K562 (cell line): ENCODE data around the gene S100A3. TPM values are rescaled to one million over a fixed set of nuclear protein-coding genes. Genes with fewer than 3 reads are reported as not detected.

Source experiments
- CBFA2T2 ChIP-seq: fragments of 450-650 bp; conservative IDR thresholded peaks from 2 replicates; pipeline ENCODE4 v1.6.1; 2017; ENCODE audit warnings: mild to moderate bottlenecking
- CHAMP1 ChIP-seq: fragments of 450-650 bp; IDR thresholded peaks from 2 replicates; pipeline ENCODE4 v1.6.1; 2016; ENCODE audit warnings: mild to moderate bottlenecking
- CTCFL ChIP-seq: IDR thresholded peaks from 2 replicates; pipeline ENCODE4 v1.6.1; 2011; ENCODE audit warnings: borderline replicate concordance, low read depth, mild to moderate bottlenecking, moderate library complexity, low read length; ENCODE audit not compliant: insufficient read depth, poor library complexity, severe bottlenecking
- E2F3 ChIP-seq: fragments of 250-450 bp; sonication (Bioruptor Pico); IDR thresholded peaks from 2 replicates; pipeline ENCODE4 v1.4.0; 2020; ENCODE audit warnings: mild to moderate bottlenecking
- ETS1 ChIP-seq: conservative IDR thresholded peaks from 2 replicates; pipeline ENCODE4 v1.6.1; 2011; ENCODE audit warnings: low read depth, mild to moderate bottlenecking, low read length; ENCODE audit not compliant: control insufficient read depth
- KDM5B ChIP-seq: fragments of 200-600 bp; sonication (generic); IDR thresholded peaks from 2 replicates; pipeline ENCODE4 v1.6.1; 2012; ENCODE audit warnings: low read depth, mild to moderate bottlenecking, moderate library complexity, low read length, control low read depth, inconsistent platforms; ENCODE audit not compliant: insufficient replicate concordance
- L3MBTL2 ChIP-seq: fragments of 450-650 bp; IDR thresholded peaks from 2 replicates; pipeline ENCODE4 v1.6.1; 2016; ENCODE audit warnings: mild to moderate bottlenecking, moderate library complexity
- MITF ChIP-seq: IDR thresholded peaks from 2 replicates; pipeline ENCODE4 v1.6.1; 2014; ENCODE audit warnings: antibody characterized with exemption
- NCOA1 ChIP-seq: fragments of 450-650 bp; IDR thresholded peaks from 2 replicates; pipeline ENCODE4 v1.6.1; 2016; ENCODE audit warnings: low read depth
- RBM39 ChIP-seq: fragments of 200-400 bp; formaldehyde crosslinking; optimal IDR thresholded peaks from 2 replicates; pipeline ENCODE3; 2018; ENCODE audit warnings: low read depth, low read length
- RFX7 ChIP-seq: fragments of 250-450 bp; sonication (Bioruptor Pico); IDR thresholded peaks from 2 replicates; pipeline ENCODE4 v1.5.1; 2021; ENCODE audit warnings: mild to moderate bottlenecking
- SNIP1 ChIP-seq: fragments of 450-650 bp; IDR thresholded peaks from 2 replicates; pipeline ENCODE4 v1.7.1; 2017; ENCODE audit warnings: low read depth, mild to moderate bottlenecking
- SRF ChIP-seq, 2 experiments: fragments of 250-450, 450-650 bp in 1 of 2; sonication (Bioruptor Pico) in 1 of 2; sonication (generic) in 1 of 2; formaldehyde crosslinking; IDR thresholded peaks; 2 replicates each; pipeline versions ENCODE4 v1.5.0 to v1.5.1; 2020 to 2022; ENCODE audit warnings: mild to moderate bottlenecking in 1 of 2, missing genetic modification reagents in 1 of 2
- STAG1 ChIP-seq: sonication (generic); formaldehyde crosslinking; IDR thresholded peaks from 2 replicates; pipeline ENCODE4 v1.5.0; 2020; ENCODE audit warnings: missing genetic modification reagents, borderline replicate concordance
- STAT5B ChIP-seq: fragments of 250-450 bp; sonication (Bioruptor Pico); IDR thresholded peaks from 2 replicates; pipeline ENCODE4 v1.8.0; 2021; ENCODE audit warnings: mild to moderate bottlenecking, inconsistent platforms
- TFE3 ChIP-seq: fragments of 450-650 bp; formaldehyde crosslinking; IDR thresholded peaks from 2 replicates; pipeline ENCODE4 v1.4.0; 2020; ENCODE audit warnings: mild to moderate bottlenecking, mixed read lengths
- ZNF316 ChIP-seq: fragments of 450-650 bp; IDR thresholded peaks from 2 replicates; pipeline ENCODE4 v1.6.1; 2016
- ZNF511 ChIP-seq: sonication (generic); formaldehyde crosslinking; IDR thresholded peaks from 2 replicates; pipeline ENCODE4 v1.8.0; 2022; ENCODE audit warnings: mild to moderate bottlenecking, missing genetic modification reagents
- ZNF589 ChIP-seq: fragments of 200-800 bp; sonication (Bioruptor generic); IDR thresholded peaks from 2 replicates; pipeline ENCODE4 v1.6.1; 2016; ENCODE audit warnings: low read depth, missing genetic modification characterization, missing compliant biosample characterization
- ZZZ3 ChIP-seq: fragments of 450-650 bp; IDR thresholded peaks from 2 replicates; pipeline ENCODE4 v1.6.1; 2016; ENCODE audit warnings: antibody characterized with exemption, mild to moderate bottlenecking, moderate library complexity
- polyA plus RNA-seq, 8 experiments: library from polyadenylated mRNA; depleted of rRNA in 4 of 8; stranded (reverse) in 5 of 8; unstranded in 3 of 8; fragments of >200 nt; fragmentation: Nextera tagmentation in 2 of 8; fragmentation: Illumina TruSeq in 1 of 8; extraction: Ambion mirVana in 2 of 8; extraction: Trizol in 1 of 8; gene quantifications; 2 replicates each; pipeline versions ENCODE4 v1.2.1 to v1.2.3, GENCODE V29; 2011 to 2014; ENCODE audit warnings: inconsistent platforms in 1 of 8, missing spikeins in 1 of 8
- total RNA-seq, 7 experiments: library from RNA; depleted of rRNA in 6 of 7; stranded (reverse); fragments of >200 nt in 6 of 7; fragmentation: Illumina TruSeq in 2 of 7; extraction: Trizol in 2 of 7; gene quantifications; 2 replicates each; pipeline versions ENCODE4 v1.2.1 to v1.2.3, GENCODE V29; 2011 to 2021; ENCODE audit warnings: low replicate concordance in 1 of 7

The S100A3 gene
- total and polyA plus RNA-seq, 9 of the 15 experiments (the other 6 are each of a cell fraction or from before 2014, with no cell fraction given), result 0.08 to 1.7 (median 0.18) TPM; not detected in 4

- peak; percentile 98 for TF ChIP-seq TFE3 (CRISPR knock-in tag)
- TF ChIP-seq L3MBTL2, result peak; percentile 21; the same call in 1 of the 2 replicates
- no peak for TF ChIP-seq RFX7 (CRISPR knock-in tag)
- no peak for TF ChIP-seq ETS1
- TF ChIP-seq STAG1 (CRISPR knock-in tag), result no peak
- no peak for TF ChIP-seq CTCFL
- no peak for TF ChIP-seq E2F3
- TF ChIP-seq MITF, result 0 out of 2 replicates have a peak, but pooled peaks have one; percentile 52
- TF ChIP-seq KDM5B, result no peak
- TF ChIP-seq SRF (CRISPR knock-in tag; IDR thresholded peaks at IDR 0.05), result no peak
- no peak for TF ChIP-seq STAT5B
- TF ChIP-seq SNIP1, result no peak
- no peak for TF ChIP-seq RBM39
- TF ChIP-seq NCOA1, result no peak
- TF ChIP-seq ZNF589 (CRISPR knock-in tag), result no peak
- no peak for TF ChIP-seq ZNF511 (CRISPR knock-in tag)
- no peak for TF ChIP-seq ZZZ3
- no peak for TF ChIP-seq CHAMP1
- TF ChIP-seq CBFA2T2, result peak; percentile 89
- no peak for TF ChIP-seq ZNF316
These were observed 10.7 kb downstream of the S100A3 start (continued) for GRCh38 chr1:153538315-153538821.
